IPS DF 4.7 (cell line): ENCODE measurements around the gene TRAF1.

Experiments used
- DNase-seq: peaks from one replicate; pipeline ENCODE4 v3.0.0-alpha.2; 2013; ENCODE audit warnings: low spot score; ENCODE audit errors: extremely low read depth

Gene TRAF1

GRCh38 chr9:120941046-120941770 lies 14.6 kb upstream of the TRAF1 start:
- DNase-seq = no peak

GRCh38 chr9:120940573-120940972 lies 14.0 kb upstream of the TRAF1 start:
- no peak for DNase-seq

- no peak for DNase-seq
These were observed 12.3 kb upstream of the TRAF1 start for GRCh38 chr9:120938851-120939250.

- no peak for DNase-seq
These were observed 11.0 kb upstream of the TRAF1 start for GRCh38 chr9:120937596-120937995.

- DNase-seq = no peak
These were observed 10.5 kb upstream of the TRAF1 start for GRCh38 chr9:120937127-120937526.

GRCh38 chr9:120936764-120937122 lies 10.1 kb upstream of the TRAF1 start:
- DNase-seq = no peak

GRCh38 chr9:120936011-120936763 lies 9.6 kb upstream of the TRAF1 start:
- peak; percentile 56 for DNase-seq

GRCh38 chr9:120935383-120935857 lies 8.8 kb upstream of the TRAF1 start:
- no peak for DNase-seq

GRCh38 chr9:120934281-120934680 lies 7.7 kb upstream of the TRAF1 start:
- no peak for DNase-seq

GRCh38 chr9:120933310-120934055 lies 6.9 kb upstream of the TRAF1 start:
- no peak for DNase-seq

- no peak for DNase-seq
These were observed 5.7 kb upstream of the TRAF1 start for GRCh38 chr9:120932086-120932823.

GRCh38 chr9:120931231-120932085 lies 4.9 kb upstream of the TRAF1 start:
- no peak for DNase-seq

- DNase-seq = no peak
These were observed 2.7 kb upstream of the TRAF1 start for GRCh38 chr9:120929229-120929791.

GRCh38 chr9:120928483-120929228 lies 2.1 kb upstream of the TRAF1 start:
- no peak for DNase-seq

GRCh38 chr9:120928015-120928482 lies 1.5 kb upstream of the TRAF1 start:
- no peak for DNase-seq

- no peak for DNase-seq
These were observed 846 bp upstream of the TRAF1 start for GRCh38 chr9:120927269-120928014.

- no peak for DNase-seq
These were observed 830 bp downstream of the TRAF1 start for GRCh38 chr9:120925535-120926396.
